GM12801 (cell line): ENCODE results near the gene CCDC60.

ENCODE experiments used
- CTCF ChIP-seq: IDR thresholded peaks from one replicate; pipeline ENCODE4 v1.5.1; 2011; ENCODE audit warnings: control low read depth; ENCODE audit not compliant: insufficient read length; ENCODE audit errors: extremely low read depth

CCDC60 gene

GRCh38 chr12:119479121-119479561 lies 144.6 kb downstream of the CCDC60 start:
- no peak for TF ChIP-seq CTCF

GRCh38 chr12:119480551-119480950 lies 146.0 kb downstream of the CCDC60 start:
- no peak for TF ChIP-seq CTCF

- no peak for TF ChIP-seq CTCF
Observed at GRCh38 chr12:119486599-119487154, 152.1 kb downstream of the CCDC60 start.

- TF ChIP-seq CTCF: no peak
Observed at GRCh38 chr12:119491814-119492213, 157.3 kb downstream of the CCDC60 start.

GRCh38 chr12:119500209-119500608 lies 165.7 kb downstream of the CCDC60 start:
- no peak for TF ChIP-seq CTCF

GRCh38 chr12:119501052-119501451 lies 166.5 kb downstream of the CCDC60 start:
- no peak for TF ChIP-seq CTCF

- no peak for TF ChIP-seq CTCF
Observed at GRCh38 chr12:119505001-119505400, 170.5 kb downstream of the CCDC60 start.
